GM21447 (cell line): Measurements from ENCODE around the gene XPR1.
"Not testable (repeated sequence)": the region's sequence is repeated elsewhere in the genome, so short reads cannot be mapped to it uniquely, and the experiment has no call there.

Experiments used
- ATAC-seq: cut with Tn5 transposase; IDR thresholded peaks from one replicate; pipeline ENCODE4 v1.9.1; 2021; ENCODE audit not compliant: unreplicated experiment

The XPR1 gene

GRCh38 chr1:180642781-180643180 is 11.0 kb downstream of the XPR1 start:
- ATAC-seq, result no peak

- no peak for ATAC-seq
Observed at GRCh38 chr1:180643693-180644092, 11.9 kb downstream of the XPR1 start.

- no peak for ATAC-seq
Observed at GRCh38 chr1:180644526-180645192, 12.8 kb downstream of the XPR1 start.

GRCh38 chr1:180645261-180645660 is 13.4 kb downstream of the XPR1 start:
- not testable (repeated sequence) for ATAC-seq

- no peak for ATAC-seq
Observed at GRCh38 chr1:180646093-180646492, 14.3 kb downstream of the XPR1 start.

- ATAC-seq, result no peak
Observed at GRCh38 chr1:180646547-180646946, 14.7 kb downstream of the XPR1 start.

GRCh38 chr1:180652792-180653191 is 21.0 kb downstream of the XPR1 start:
- no peak for ATAC-seq

GRCh38 chr1:180662709-180663108 is 30.9 kb downstream of the XPR1 start:
- ATAC-seq, result no peak

- no peak for ATAC-seq
Observed at GRCh38 chr1:180670681-180671080, 38.9 kb downstream of the XPR1 start.

- ATAC-seq, result no peak
Observed at GRCh38 chr1:180672105-180672504, 40.3 kb downstream of the XPR1 start.

- ATAC-seq, result no peak
Observed at GRCh38 chr1:180672505-180672904, 40.7 kb downstream of the XPR1 start.

- ATAC-seq, result no peak
Observed at GRCh38 chr1:180674603-180675530, 43.0 kb downstream of the XPR1 start.

GRCh38 chr1:180675586-180675985 is 43.8 kb downstream of the XPR1 start:
- ATAC-seq, result no peak

GRCh38 chr1:180680558-180681144 is 48.8 kb downstream of the XPR1 start:
- ATAC-seq, result no peak

- not testable (repeated sequence) for ATAC-seq
Observed at GRCh38 chr1:180683117-180683516, 51.3 kb downstream of the XPR1 start.

- no peak for ATAC-seq
Observed at GRCh38 chr1:180691322-180691913, 59.6 kb downstream of the XPR1 start.

GRCh38 chr1:180693564-180694244 is 61.9 kb downstream of the XPR1 start:
- no peak for ATAC-seq

- ATAC-seq, result no peak
Observed at GRCh38 chr1:180695282-180695681, 63.5 kb downstream of the XPR1 start.

GRCh38 chr1:180696361-180696760 is 64.5 kb downstream of the XPR1 start:
- no peak for ATAC-seq

- ATAC-seq, result no peak
Observed at GRCh38 chr1:180698580-180698979, 66.8 kb downstream of the XPR1 start.

- not testable (repeated sequence) for ATAC-seq
Observed at GRCh38 chr1:180702376-180702775, 70.6 kb downstream of the XPR1 start.
